Heart left ventricle (tissue), 13 donors: ENCODE results near the gene MIPOL1.
"Not testable (repeated sequence)": the region's sequence is repeated elsewhere in the genome, so short reads cannot be mapped to it uniquely, and the experiment has no call there.

Experiments
- POLR2A ChIP-seq, 2 donors: fragments of 450-650 bp; IDR thresholded peaks; one replicate each; pipeline ENCODE4 v1.6.1; 2017; ENCODE audit warnings: antibody characterized with exemption in 2 of 2, mild to moderate bottlenecking in 2 of 2, moderate library complexity in 2 of 2
- TF ChIP-seq, protein P1 (sequence below), 12 donors: fragments of 200-600 bp; sonication (generic) in 4 of 12; IDR thresholded peaks; one replicate each; pipeline versions ENCODE4 v1.5.0 to v1.8.0; 2018 to 2022; ENCODE audit warnings: antibody characterized with exemption in 12 of 12, mild to moderate bottlenecking in 5 of 12
- donor health status: ischemic (EF 13 %, LVEDD 7.1; RV severe dilation, severe dysfunction).
- donor health status: DM: no; HTN: yes; CAD: no.
- donor health status: DM: no; HTN: no; CAD: no.
- donor health status: ischemic (EF 25% LVEDD 6.9; RV normal size, moderate dysfunction).
- donor health status: ischemic (EF 25% LVEDD 5.7; RV mildly dilated, moderate dysfunction).
- donor health status: ischemic (EF 35%, LVEDD 5.7; RV mildly dilated, moderate dysfunction).
- donor health status: nonischemic (EF 11% LVEDD 7.7; RV severe dilation, severe dysfunction).
- donor health status: DM: yes; HTN: yes; CAD: no.
- donor health status: PGD.
- donor health status: ischemic (EF 29% LVEDD 5.4; RV normal size, mild dysfunction).
- donor health status: nonischemic (EF 23%, LVEDD 6.1; RV moderate dilation, normal function).

DNA sequence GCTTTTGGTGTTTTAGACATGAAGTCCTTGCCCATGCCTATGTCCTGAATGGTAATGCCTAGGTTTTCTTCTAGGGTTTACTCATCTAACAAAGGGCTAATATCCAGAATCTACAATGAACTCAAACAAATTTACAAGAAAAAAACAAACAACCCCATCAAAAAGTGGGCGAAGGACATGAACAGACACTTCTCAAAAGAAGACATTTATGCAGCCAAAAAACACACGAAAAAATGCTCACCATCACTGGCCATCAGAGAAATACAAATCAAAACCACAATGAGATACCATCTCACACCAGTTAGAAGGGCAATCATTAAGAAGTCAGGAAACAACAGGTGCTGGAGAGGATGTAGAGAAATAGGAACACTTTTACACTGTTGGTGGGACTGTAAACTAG lies 35.4 kb upstream of the MIPOL1 start:
- TF ChIP-seq, protein P1, sequence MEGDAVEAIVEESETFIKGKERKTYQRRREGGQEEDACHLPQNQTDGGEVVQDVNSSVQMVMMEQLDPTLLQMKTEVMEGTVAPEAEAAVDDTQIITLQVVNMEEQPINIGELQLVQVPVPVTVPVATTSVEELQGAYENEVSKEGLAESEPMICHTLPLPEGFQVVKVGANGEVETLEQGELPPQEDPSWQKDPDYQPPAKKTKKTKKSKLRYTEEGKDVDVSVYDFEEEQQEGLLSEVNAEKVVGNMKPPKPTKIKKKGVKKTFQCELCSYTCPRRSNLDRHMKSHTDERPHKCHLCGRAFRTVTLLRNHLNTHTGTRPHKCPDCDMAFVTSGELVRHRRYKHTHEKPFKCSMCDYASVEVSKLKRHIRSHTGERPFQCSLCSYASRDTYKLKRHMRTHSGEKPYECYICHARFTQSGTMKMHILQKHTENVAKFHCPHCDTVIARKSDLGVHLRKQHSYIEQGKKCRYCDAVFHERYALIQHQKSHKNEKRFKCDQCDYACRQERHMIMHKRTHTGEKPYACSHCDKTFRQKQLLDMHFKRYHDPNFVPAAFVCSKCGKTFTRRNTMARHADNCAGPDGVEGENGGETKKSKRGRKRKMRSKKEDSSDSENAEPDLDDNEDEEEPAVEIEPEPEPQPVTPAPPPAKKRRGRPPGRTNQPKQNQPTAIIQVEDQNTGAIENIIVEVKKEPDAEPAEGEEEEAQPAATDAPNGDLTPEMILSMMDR (IDR thresholded peaks at IDR 0.05): not testable (repeated sequence)
- TF ChIP-seq POLR2A (IDR thresholded peaks at IDR 0.05): not testable (repeated sequence)
